ENCODE results near the gene NPAS3.

Gene NPAS3

GRCh38 chr14:33692762-33693161 lies 754.1 kb downstream of the NPAS3 start:
- H3K9me3 ChIP-seq (ENCODE audit: insufficient read depth, low read length) = no peaks in the 10 kb centered on the region
- no peaks in the 10 kb centered on the region for H3K36me3 ChIP-seq (replicated peaks; ENCODE audit: low read depth, low read length)
- H3K4me1 ChIP-seq (ENCODE audit: low read length) = no peaks in the 10 kb centered on the region
- no peaks in the 10 kb centered on the region for H4K20me1 ChIP-seq (ENCODE audit: insufficient read depth, low read length)
- H3K9ac ChIP-seq (ENCODE audit: low read length) = no peak overlapping the region
- no peak overlapping the region for H3K4me3 ChIP-seq (ENCODE audit: low read length)
- peaks cover 8% of the 10 kb centered on the region for H3K27me3 ChIP-seq (ENCODE audit: low read depth, low read length)
- H3K79me2 ChIP-seq (ENCODE audit: low read length) = no peaks in the 10 kb centered on the region
- no peak overlapping the region for H3K4me2 ChIP-seq (ENCODE audit: low read length)
- no peak overlapping the region for H3K27ac ChIP-seq (ENCODE audit: low read length)
- H2AFZ ChIP-seq (ENCODE audit: low read depth, low read length) = no peak overlapping the region
- TF ChIP-seq EZH2phosphoT487 (IDR thresholded peaks at IDR 0.05; ENCODE audit: low read depth) = no peak
- TF ChIP-seq CTCF (IDR thresholded peaks at IDR 0.05; ENCODE audit: low read depth, low read length) = no peak

GRCh38 chr14:33693237-33693636 lies 754.6 kb downstream of the NPAS3 start:
- Histone ChIP-seq H3K79me2 (ENCODE audit: low read length) (no peaks in the 10 kb centered on the region), H3K4me1 (ENCODE audit: low read length) (no peaks in the 10 kb centered on the region), H3K9me3 (ENCODE audit: insufficient read depth, low read length) (no peaks in the 10 kb centered on the region), H4K20me1 (ENCODE audit: insufficient read depth, low read length) (no peaks in the 10 kb centered on the region), H3K27ac (ENCODE audit: low read length) (no peak overlapping the region), H3K4me3 (ENCODE audit: low read length) (no peak overlapping the region), H3K4me2 (ENCODE audit: low read length) (no peak overlapping the region), H2AFZ (ENCODE audit: low read depth, low read length) (no peak overlapping the region), H3K36me3 (replicated peaks; ENCODE audit: low read depth, low read length) (no peaks in the 10 kb centered on the region), H3K27me3 (ENCODE audit: low read depth, low read length) (peaks cover 11% of the 10 kb centered on the region), H3K9ac (ENCODE audit: low read length) (no peak overlapping the region)
- TF ChIP-seq CTCF (IDR thresholded peaks at IDR 0.05; ENCODE audit: low read depth, low read length) (no peak), EZH2phosphoT487 (IDR thresholded peaks at IDR 0.05; ENCODE audit: low read depth) (no peak)

- TF ChIP-seq EZH2phosphoT487 (IDR thresholded peaks at IDR 0.05; ENCODE audit: low read depth) (no peak), CTCF (IDR thresholded peaks at IDR 0.05; ENCODE audit: low read depth, low read length) (no peak)
- Histone ChIP-seq H3K4me3 (ENCODE audit: low read length) (no peak overlapping the region), H3K27ac (ENCODE audit: low read length) (no peak overlapping the region)
Measured at GRCh38 chr14:33696165-33696564, 757.5 kb downstream of the NPAS3 start.

GRCh38 chr14:33699300-33699983 lies 760.8 kb downstream of the NPAS3 start:
- H3K9me3 ChIP-seq (ENCODE audit: insufficient read depth, low read length) = 0 out of 2 replicates have a peak, but pooled peaks cover 4% of the 10 kb centered on the region
- no peaks in the 10 kb centered on the region for H3K36me3 ChIP-seq (replicated peaks; ENCODE audit: low read depth, low read length)
- no peak for TF ChIP-seq EZH2phosphoT487 (IDR thresholded peaks at IDR 0.05; ENCODE audit: low read depth)
- H3K4me3 ChIP-seq (ENCODE audit: low read length) = no peak overlapping the region
- H3K4me1 ChIP-seq (ENCODE audit: low read length) = peaks cover 13% of the 10 kb centered on the region
- H3K27me3 ChIP-seq (ENCODE audit: low read depth, low read length) = peaks cover 56% of the 10 kb centered on the region
- H3K79me2 ChIP-seq (ENCODE audit: low read length) = no peaks in the 10 kb centered on the region
- no peak overlapping the region for H3K9ac ChIP-seq (ENCODE audit: low read length)
- no peak overlapping the region for H2AFZ ChIP-seq (ENCODE audit: low read depth, low read length)
- H3K27ac ChIP-seq (ENCODE audit: low read length) = no peak overlapping the region
- H3K4me2 ChIP-seq (ENCODE audit: low read length) = no peak overlapping the region
- no peaks in the 10 kb centered on the region for H4K20me1 ChIP-seq (ENCODE audit: insufficient read depth, low read length)

More at GRCh38 chr14:33696165-33696564, 757.5 kb downstream of the NPAS3 start:
- no peak overlapping the region for H3K4me2 ChIP-seq (ENCODE audit: low read length)
- no peak overlapping the region for H2AFZ ChIP-seq (ENCODE audit: low read depth, low read length)
- no peaks in the 10 kb centered on the region for H3K36me3 ChIP-seq (replicated peaks; ENCODE audit: low read depth, low read length)
- no peaks in the 10 kb centered on the region for H4K20me1 ChIP-seq (ENCODE audit: insufficient read depth, low read length)
- no peak overlapping the region for H3K9ac ChIP-seq (ENCODE audit: low read length)
- H3K79me2 ChIP-seq (ENCODE audit: low read length) = no peaks in the 10 kb centered on the region
- no peaks in the 10 kb centered on the region for H3K4me1 ChIP-seq (ENCODE audit: low read length)
- H3K9me3 ChIP-seq (ENCODE audit: insufficient read depth, low read length) = no peaks in the 10 kb centered on the region
- peaks cover 37% of the 10 kb centered on the region for H3K27me3 ChIP-seq (ENCODE audit: low read depth, low read length)

Measured in OCI-LY3 (cell line).